Stimulated activated naive B cell treated with anti-CD40 and anti-IgM and Interleukin-4, amounts not matched to agents 10 μg/mL and 1 μg/mL and 100 μg/mL, for 72 hours (primary cell): ENCODE results near the gene HOXC13.

Experiments
- ATAC-seq, 2 donors: fragments of 150-1000 bp; cut with Tn5 transposase; replicated peaks; 2 replicates each; pipeline ENCODE4 v1.10.0; 2021; ENCODE audit warnings: moderate library complexity in 1 of 2
- DNase-seq: peaks from one replicate; pipeline ENCODE4 v3.0.0; 2021
- H3K27ac Mint-ChIP-seq: one replicate; pipeline ENCODE4 v1.8.0; 2022; ENCODE audit warnings: mild to moderate bottlenecking, mixed read lengths
- H3K27me3 Mint-ChIP-seq, 2 donors: one replicate each; pipeline ENCODE4 v1.8.0; 2022; ENCODE audit warnings: mixed read lengths in 2 of 2
- H3K36me3 Mint-ChIP-seq, 2 donors: one replicate each; pipeline ENCODE4 v1.8.0; 2022; ENCODE audit warnings: mixed read lengths in 2 of 2, mild to moderate bottlenecking in 1 of 2
- H3K4me1 Mint-ChIP-seq, 2 donors: one replicate each; pipeline ENCODE4 v1.8.0; 2022; ENCODE audit warnings: mixed read lengths in 2 of 2, mild to moderate bottlenecking in 1 of 2
- H3K4me3 Mint-ChIP-seq, 2 donors: one replicate each; pipeline ENCODE4 v1.8.0; 2022; ENCODE audit warnings: mild to moderate bottlenecking in 2 of 2, mixed read lengths in 2 of 2, moderate library complexity in 1 of 2
- H3K9me3 Mint-ChIP-seq, 2 donors: one replicate each; pipeline ENCODE4 v1.8.0; 2022; ENCODE audit warnings: mixed read lengths in 2 of 2, mild to moderate bottlenecking in 1 of 2

The HOXC13 gene

DNA sequence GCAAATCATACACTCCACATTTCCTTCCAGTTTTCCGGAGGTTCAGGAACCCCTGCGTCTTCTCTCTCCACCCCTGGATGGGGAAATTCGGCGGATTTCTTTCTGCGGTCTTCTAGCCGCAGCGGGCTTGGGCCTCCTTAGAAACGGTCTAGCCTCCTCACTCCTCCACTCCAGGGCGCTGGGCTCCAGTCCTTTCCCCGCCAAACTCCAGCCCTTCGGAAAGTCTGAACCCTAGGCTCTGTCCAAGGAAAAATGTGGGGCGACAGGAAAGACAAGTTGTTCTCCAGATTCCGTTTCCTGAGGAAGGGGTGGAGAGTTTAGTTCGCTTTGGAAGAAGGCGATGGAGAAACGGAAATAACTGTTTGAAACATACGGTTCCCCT lies 44.9 kb downstream of the HOXC13 start:
- Mint-ChIP-seq H3K9me3 (peaks cover 0 to 2% of the 10 kb centered on the region in 2 donors), H3K36me3 (peaks cover 5 to 11% of the 10 kb centered on the region in 2 donors), H3K4me1 (peaks cover 15 to 37% of the 10 kb centered on the region in 2 donors), H3K27me3 (peaks cover 81 to 95% of the 10 kb centered on the region in 2 donors), H3K4me3 (peak overlapping the region in 1 of 2 donors; percentile 3), H3K27ac (peak overlapping the region; percentile 85)
- DNase-seq (no peak), ATAC-seq (no peak)

DNA sequence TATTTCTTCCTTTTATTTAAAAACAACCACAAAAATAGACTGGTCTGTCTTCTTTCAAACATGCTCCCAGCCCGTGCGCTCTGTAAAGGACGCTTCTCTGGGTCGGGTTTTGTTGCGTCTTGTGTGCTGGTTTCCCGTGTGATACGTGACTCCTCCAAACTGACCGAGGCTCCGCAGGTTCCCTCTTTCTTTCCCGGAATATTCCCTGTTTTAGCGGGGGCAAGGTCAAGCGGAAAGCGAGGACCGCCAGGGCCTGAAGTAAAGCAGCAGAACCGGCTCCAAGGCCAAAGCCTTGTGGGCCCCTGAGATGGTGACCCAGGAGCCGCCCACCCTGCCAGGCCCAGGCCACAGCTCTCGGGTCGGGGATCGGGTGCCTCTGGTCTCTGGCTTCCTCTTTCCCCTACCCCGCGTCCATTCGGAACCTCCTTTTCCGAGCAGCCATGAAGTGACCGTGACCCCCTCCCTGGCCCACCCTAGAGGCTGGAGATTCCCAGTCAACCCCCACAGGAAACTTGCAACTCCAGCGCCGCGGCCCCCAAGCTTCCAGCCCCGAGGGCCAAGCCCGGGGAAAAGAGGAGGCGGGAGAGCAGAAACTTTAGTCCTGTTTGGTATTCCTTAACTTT lies 45.4 kb downstream of the HOXC13 start:
- H3K27ac Mint-ChIP-seq = peak overlapping the region; percentile 85
- H3K36me3 Mint-ChIP-seq = peaks cover 5 to 11% of the 10 kb centered on the region in 2 donors
- no peak for ATAC-seq

DNA sequence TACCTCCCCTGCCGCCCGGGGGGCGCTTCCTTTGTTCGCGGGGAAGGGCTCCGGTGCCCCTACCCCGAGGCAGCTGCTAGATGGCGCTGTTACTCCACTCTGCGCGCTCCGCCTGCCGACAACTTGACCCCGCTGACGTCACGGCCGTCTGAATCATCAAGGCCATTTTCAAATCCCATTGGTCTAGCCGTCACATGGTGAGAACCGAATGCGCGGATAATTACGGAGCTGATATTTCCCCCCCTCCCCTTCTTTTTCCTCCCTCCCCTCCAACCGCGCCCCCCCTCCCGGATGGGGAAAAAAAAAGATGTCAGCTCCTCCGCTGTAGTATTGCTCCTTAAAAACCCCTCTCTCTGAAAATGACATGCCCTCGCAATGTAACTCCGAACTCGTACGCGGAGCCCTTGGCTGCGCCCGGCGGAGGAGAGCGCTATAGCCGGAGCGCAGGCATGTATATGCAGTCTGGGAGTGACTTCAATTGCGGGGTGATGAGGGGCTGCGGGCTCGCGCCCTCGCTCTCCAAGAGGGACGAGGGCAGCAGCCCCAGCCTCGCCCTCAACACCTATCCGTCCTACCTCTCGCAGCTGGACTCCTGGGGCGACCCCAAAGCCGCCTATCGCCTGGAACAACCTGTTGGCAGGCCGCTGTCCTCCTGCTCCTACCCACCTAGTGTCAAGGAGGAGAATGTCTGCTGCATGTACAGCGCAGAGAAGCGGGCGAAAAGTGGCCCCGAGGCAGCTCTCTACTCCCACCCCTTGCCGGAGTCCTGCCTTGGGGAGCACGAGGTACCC lies 46.5 kb downstream of the HOXC13 start, which contains the start of gene HOXC10:
Gene HOXC10, plus strand, starts transcription at position 246 of the 791 bp plus-strand sequence. Its CDS starts 114 bp downstream, at position 360.
- H3K27ac Mint-ChIP-seq = peak within 1 kb of the TSS; percentile 93
- ATAC-seq (no peak), DNase-seq (no peak)
- peaks cover 5 to 11% of the 10 kb centered on the region in 2 donors for H3K36me3 Mint-ChIP-seq
- H3K4me3 Mint-ChIP-seq = peak within 1 kb of the TSS; percentile 53 to 68
- H3K27me3 Mint-ChIP-seq = peaks cover 83 to 95% of the 10 kb centered on the region in 2 donors
- peaks cover 0 to 2% of the 10 kb centered on the region in 2 donors for H3K9me3 Mint-ChIP-seq
- H3K4me1 Mint-ChIP-seq = peaks cover 22 to 51% of the 10 kb centered on the region in 2 donors

More for the DNA sequence above, 45.4 kb downstream of the HOXC13 start:
- Mint-ChIP-seq H3K4me3 (no peak overlapping the region), H3K4me1 (peaks cover 17 to 41% of the 10 kb centered on the region in 2 donors), H3K27me3 (peaks cover 81 to 95% of the 10 kb centered on the region in 2 donors), H3K9me3 (peaks cover 0 to 2% of the 10 kb centered on the region in 2 donors)
- no peak for DNase-seq

DNA sequence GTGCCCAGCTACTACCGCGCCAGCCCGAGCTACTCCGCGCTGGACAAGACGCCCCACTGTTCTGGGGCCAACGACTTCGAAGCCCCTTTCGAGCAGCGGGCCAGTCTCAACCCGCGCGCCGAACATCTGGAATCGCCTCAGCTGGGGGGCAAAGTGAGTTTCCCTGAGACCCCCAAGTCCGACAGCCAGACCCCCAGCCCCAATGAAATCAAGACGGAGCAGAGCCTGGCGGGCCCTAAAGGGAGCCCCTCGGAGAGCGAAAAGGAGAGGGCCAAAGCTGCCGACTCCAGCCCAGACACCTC lies 47.0 kb downstream of the HOXC13 start:
- no peak for DNase-seq
- no peak for ATAC-seq

DNA sequence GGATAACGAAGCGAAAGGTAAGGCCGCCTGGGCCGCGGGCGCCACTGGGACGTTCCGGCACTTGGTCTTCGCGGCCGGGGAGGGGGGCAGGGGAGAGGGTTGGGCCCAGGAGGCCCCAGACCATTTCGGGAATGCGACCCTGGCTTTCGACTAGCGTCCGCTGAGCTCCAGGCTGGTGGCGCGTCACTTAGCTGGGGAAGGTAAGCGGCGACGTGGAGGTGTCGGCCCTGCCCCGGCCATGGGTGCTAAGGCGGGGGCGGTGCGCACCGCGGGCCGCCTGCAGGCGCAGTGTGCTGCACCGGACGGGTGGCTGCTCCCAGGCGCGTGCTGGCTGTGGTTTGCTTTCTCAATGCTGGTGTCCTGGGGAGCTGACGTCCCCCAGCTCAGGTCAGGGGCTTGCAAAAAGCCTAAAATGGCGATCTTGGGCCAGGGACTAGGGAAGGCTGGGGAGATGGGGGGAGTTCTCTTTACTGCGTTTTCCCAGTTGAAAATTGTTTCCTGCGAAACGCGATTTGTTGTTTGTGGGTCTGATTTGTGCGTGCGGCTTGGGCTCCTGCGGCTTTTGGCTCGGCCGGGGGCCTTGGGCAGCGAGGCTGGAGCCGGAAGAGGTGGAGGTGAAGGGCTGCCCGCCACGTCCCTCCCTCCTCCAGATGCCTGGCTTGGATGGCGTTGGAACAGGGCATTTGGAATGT lies 47.5 kb downstream of the HOXC13 start:
- Mint-ChIP-seq H3K27me3 (peaks cover 82 to 95% of the 10 kb centered on the region in 2 donors), H3K27ac (peak overlapping the region; percentile 59), H3K36me3 (peaks cover 5 to 11% of the 10 kb centered on the region in 2 donors), H3K9me3 (peaks cover 0 to 2% of the 10 kb centered on the region in 2 donors), H3K4me3 (peak overlapping the region in 1 of 2 donors; percentile 52), H3K4me1 (peaks cover 26 to 51% of the 10 kb centered on the region in 2 donors)
- ATAC-seq (no peak), DNase-seq (no peak)

More for the DNA sequence above, 47.0 kb downstream of the HOXC13 start:
- H3K4me3 Mint-ChIP-seq = peak overlapping the region; percentile 53 to 68
- H3K9me3 Mint-ChIP-seq = peaks cover 0 to 2% of the 10 kb centered on the region in 2 donors
- peaks cover 26 to 54% of the 10 kb centered on the region in 2 donors for H3K4me1 Mint-ChIP-seq
- H3K27me3 Mint-ChIP-seq = peaks cover 83 to 95% of the 10 kb centered on the region in 2 donors
- H3K27ac Mint-ChIP-seq = peak overlapping the region; percentile 93
- H3K36me3 Mint-ChIP-seq = peaks cover 5 to 11% of the 10 kb centered on the region in 2 donors

DNA sequence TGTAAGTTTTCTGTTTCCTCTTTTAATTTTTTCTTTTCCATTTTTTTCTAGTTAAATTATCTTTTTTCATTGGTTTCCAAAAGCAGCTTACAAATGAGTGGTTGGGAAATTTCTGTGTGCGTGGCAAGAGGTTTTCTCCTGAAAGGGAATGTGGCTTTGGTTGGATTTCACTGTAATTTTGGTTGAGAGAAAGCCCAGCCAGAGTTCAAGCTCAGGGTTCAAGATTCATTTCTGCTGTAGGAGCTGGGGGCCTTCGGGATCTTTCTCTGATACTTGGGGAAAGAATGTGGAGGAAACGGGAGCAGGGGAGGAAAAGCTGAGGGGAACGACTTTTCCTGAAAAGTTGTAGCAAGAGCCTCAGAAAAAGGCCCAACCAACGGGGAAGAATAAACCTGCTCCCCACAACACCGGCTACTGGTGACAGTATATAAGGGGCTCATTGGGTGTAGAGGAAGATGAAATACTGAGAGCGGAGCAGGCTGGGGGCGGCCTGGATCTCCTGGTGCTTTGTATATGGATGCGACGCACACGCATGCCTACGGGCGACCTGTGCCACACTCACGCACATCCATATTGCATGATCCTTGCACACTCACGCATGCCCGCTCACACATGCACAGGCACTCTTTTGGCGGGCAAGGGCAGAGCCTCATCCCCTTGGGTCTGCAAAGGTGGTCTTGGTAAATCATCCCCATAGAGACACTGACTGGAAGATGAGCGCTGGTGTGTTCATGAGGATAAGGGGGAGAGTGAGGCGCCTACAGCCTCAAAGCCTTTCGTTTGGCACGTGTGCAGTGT lies 48.3 kb downstream of the HOXC13 start:
- H3K9me3 Mint-ChIP-seq = peaks cover 0 to 2% of the 10 kb centered on the region in 2 donors
- DNase-seq (no peak), ATAC-seq (no peak)
- peaks cover 5 to 11% of the 10 kb centered on the region in 2 donors for H3K36me3 Mint-ChIP-seq
- H3K4me1 Mint-ChIP-seq = peaks cover 26 to 51% of the 10 kb centered on the region in 2 donors
- peaks cover 81 to 95% of the 10 kb centered on the region in 2 donors for H3K27me3 Mint-ChIP-seq
- no peak overlapping the region for H3K4me3 Mint-ChIP-seq
- H3K27ac Mint-ChIP-seq = peak overlapping the region; percentile 69

DNA sequence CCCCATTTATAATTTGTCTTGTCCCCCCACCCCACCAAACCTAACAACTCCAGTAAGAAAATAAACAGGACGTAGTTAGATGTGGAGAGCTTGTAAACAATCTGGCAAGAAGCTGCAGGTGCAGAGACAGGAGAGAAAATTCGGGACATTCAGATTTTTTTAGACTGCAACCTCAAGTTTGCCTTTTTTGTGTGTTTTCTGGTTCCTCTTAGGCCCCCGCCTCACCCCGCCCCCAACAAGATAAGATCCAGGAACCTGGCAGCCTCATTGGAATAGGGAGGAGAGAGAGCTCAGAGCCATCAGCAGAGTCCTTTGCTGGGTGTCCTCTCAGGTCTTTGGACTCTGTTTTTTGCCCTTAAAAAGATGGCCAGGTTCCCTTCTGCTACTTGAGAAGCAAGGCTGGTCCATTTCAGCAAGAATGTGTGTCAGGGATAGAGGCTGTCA lies 49.2 kb downstream of the HOXC13 start:
- DNase-seq (no peak), ATAC-seq (no peak)
- Mint-ChIP-seq H3K36me3 (peaks cover 5 to 11% of the 10 kb centered on the region in 2 donors), H3K27me3 (peaks cover 85 to 96% of the 10 kb centered on the region in 2 donors), H3K9me3 (peaks cover 0 to 2% of the 10 kb centered on the region in 2 donors), H3K27ac (no peak overlapping the region), H3K4me3 (no peak overlapping the region), H3K4me1 (peaks cover 26 to 51% of the 10 kb centered on the region in 2 donors)

DNA sequence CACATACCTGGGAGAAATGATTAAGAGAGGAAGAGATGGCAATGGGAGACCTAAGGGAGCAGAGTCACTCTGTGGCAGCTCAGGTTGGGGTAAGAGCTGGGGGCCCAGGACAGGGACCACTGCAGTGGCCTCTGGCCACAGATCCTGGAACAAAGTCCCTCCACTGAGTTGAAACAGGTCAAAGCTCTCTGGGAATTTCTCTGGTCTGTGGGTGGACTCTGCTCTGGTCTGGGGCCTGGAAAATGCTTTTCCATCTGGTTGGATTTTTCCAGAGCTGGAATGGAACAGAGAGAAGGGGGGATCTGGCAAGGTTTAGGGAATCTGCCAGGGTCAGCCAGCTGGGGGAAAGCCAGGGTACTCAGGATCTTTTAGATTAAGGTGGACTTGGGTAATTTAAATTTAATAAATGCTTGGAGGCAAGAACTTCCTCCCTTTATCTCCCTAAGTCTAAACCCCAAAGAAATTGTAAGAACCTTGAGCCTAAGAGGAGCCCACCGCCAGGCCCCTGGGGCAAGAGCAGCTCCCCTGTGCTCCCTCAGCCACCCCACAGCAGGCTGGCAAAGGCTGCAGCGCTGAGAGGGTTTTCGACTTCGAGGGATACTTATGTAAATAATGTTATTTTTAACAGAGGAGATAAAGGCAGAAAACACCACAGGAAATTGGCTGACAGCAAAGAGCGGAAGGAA lies 50.1 kb downstream of the HOXC13 start:
- ATAC-seq (no peak), DNase-seq (no peak)
- Mint-ChIP-seq H3K27me3 (peaks cover 82 to 95% of the 10 kb centered on the region in 2 donors), H3K27ac (peak overlapping the region; percentile 34), H3K9me3 (peaks cover 0 to 2% of the 10 kb centered on the region in 2 donors), H3K4me1 (peaks cover 26 to 53% of the 10 kb centered on the region in 2 donors), H3K4me3 (no peak overlapping the region), H3K36me3 (peaks cover 3 to 11% of the 10 kb centered on the region in 2 donors)

DNA sequence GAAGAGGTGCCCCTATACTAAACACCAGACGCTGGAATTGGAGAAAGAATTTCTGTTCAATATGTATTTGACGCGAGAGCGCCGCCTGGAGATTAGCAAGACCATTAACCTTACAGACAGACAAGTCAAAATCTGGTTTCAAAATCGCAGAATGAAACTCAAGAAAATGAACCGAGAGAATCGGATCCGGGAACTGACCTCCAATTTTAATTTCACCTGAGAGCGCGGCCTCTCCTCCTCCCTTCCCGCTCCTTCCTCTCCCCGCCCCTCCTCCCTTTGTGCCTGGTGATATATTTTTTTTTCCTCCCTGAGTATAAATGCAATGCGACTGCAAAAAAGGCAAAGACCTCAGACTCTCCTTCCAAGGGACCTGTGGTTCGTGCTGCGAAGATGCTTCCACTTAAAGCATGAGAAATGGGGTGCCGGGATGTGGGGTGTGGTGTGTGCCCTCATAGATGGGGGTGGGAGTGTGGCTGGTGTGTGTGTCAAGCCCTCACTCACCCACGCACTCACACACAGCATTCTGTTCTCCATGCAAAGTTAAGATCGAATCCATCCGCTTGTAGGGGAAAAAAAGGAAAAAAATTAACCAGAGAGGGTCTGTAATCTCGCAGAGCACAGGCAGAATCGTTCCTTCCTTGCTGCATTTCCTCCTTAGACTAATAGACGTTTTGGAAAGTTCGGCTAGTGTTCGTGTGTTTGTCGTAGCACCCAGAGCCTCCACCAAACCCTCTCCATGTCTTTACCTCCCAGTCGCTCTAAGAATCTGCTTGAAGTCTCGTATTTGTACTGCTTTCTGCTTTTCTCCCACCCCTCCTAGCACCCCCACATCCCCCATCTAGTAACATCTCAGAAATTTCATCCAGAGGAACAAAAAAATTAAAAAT lies 50.8 kb downstream of the HOXC13 start:
- Mint-ChIP-seq H3K4me3 (no peak overlapping the region), H3K9me3 (peaks cover 3% of the 10 kb centered on the region in 2 donors), H3K27me3 (peaks cover 84 to 97% of the 10 kb centered on the region in 2 donors), H3K4me1 (peaks cover 31 to 56% of the 10 kb centered on the region in 2 donors), H3K27ac (no peak overlapping the region), H3K36me3 (peaks cover 4 to 15% of the 10 kb centered on the region in 2 donors)
- no peak for ATAC-seq
- DNase-seq = no peak

DNA sequence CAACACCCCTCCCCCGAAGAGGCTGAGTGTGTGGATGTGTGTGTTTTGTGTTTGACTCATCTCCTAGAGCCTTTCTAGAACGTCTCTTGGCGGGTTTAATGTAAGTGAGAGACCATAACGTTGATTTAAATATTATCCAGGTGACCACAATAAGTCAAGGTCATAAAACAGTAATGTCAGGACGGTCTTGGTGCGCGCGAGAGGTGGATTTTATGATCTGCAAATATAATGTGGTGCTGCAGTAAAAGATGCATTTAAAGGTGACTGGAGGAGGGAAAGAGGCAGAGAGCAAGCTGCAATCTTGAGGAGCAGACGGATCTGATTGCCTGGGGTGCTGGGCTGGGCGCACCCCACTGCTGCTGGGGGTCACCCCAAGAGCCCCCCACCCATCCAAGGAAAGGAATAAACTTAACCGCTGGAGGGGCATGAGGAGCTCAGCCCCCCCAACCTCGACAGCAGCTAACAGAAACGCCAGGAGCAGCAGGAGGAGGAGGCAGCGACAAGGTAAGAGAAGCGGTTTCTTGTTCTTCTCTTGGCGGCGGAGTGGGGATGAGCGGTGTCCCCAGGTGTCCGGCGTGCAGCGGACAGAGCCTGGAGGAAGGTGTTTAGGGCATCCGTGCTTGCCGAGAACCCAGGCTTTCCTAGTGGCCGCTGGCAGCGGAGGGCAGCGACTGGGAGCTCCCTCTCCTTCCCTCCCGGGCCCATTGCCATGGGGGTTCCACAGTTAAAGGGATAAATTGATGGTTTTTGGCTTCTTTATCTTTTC lies 51.9 kb downstream of the HOXC13 start:
- no peak for DNase-seq
- no peak for ATAC-seq
- peak overlapping the region; percentile 27 for H3K27ac Mint-ChIP-seq
- peaks cover 83 to 98% of the 10 kb centered on the region in 2 donors for H3K27me3 Mint-ChIP-seq
- peaks cover 32 to 57% of the 10 kb centered on the region in 2 donors for H3K4me1 Mint-ChIP-seq
- H3K4me3 Mint-ChIP-seq = no peak overlapping the region
- peaks cover 3% of the 10 kb centered on the region in 2 donors for H3K9me3 Mint-ChIP-seq
- peaks cover 3 to 6% of the 10 kb centered on the region in 2 donors for H3K36me3 Mint-ChIP-seq

DNA sequence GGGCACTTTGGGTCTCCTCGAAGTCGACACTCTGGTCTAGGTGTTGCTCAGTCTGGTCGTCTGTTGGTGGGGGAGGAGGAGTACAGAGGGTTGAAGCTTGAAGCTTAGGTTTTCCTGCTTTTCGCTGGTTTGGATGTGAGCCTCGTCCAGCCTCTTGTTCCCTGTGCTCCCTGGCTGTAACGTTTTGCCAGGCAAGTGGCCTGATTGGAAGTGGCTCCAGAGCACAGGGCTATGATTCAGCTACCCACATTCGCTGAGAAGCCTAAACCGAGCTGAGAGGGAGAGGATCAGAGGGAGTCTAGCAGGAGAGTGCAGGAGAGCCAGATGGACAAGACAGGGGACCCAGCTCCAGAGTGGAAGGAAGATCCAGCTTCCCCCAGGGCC lies 52.4 kb downstream of the HOXC13 start:
- H3K27me3 Mint-ChIP-seq = peaks cover 86 to 98% of the 10 kb centered on the region in 2 donors
- H3K9me3 Mint-ChIP-seq = peaks cover 1 to 3% of the 10 kb centered on the region in 2 donors
- H3K27ac Mint-ChIP-seq = peak overlapping the region; percentile 32
- peaks cover 4 to 5% of the 10 kb centered on the region in 2 donors for H3K36me3 Mint-ChIP-seq
- H3K4me1 Mint-ChIP-seq = peaks cover 34 to 58% of the 10 kb centered on the region in 2 donors
- ATAC-seq (no peak), DNase-seq (no peak)
- no peak overlapping the region for H3K4me3 Mint-ChIP-seq
